H1 (cell line): ENCODE results near the gene LBR. TPM values are rescaled to one million over a fixed set of nuclear protein-coding genes. Genes with fewer than 3 reads are reported as not detected.

Experiments
- CTCF ChIA-PET: fragments of 300-600 bp; sonication (Branson Sonifier 250); formaldehyde crosslinking; loops from one replicate; lab custom pipeline; 2021; ENCODE audit not compliant: partially characterized antibody; lab: Charles Lee
- POLR2A ChIA-PET: fragments of 300-600 bp; sonication (Branson Sonifier 250); formaldehyde crosslinking; loops from one replicate; lab custom pipeline; 2021; ENCODE audit warnings: inconsistent platforms; ENCODE audit not compliant: partially characterized antibody; lab: Charles Lee
- DNase-seq, 2 experiments: peaks; one replicate each; pipeline versions ENCODE4 v3.0.0 to v3.0.0-alpha.2; 2010 to 2022; ENCODE audit warnings: low spot score in 2 of 2, low read depth in 1 of 2, mixed read lengths in 1 of 2
- FAIRE-seq: peaks from 2 replicates; lab custom pipeline; 2011; peaks lifted over from hg19 to GRCh38; lab: Jason Lieb, UNC
- H2AFZ ChIP-seq: 2 replicates; pipeline ENCODE4 v1.8.1; 2012; ENCODE audit warnings: low read length, inconsistent platforms
- H2AK5ac ChIP-seq: 2 replicates; pipeline ENCODE4 v1.6.1; 2013; ENCODE audit warnings: low read depth, low read length
- H2BK120ac ChIP-seq: replicated peaks from 2 replicates; pipeline ENCODE3; 2013; ENCODE audit warnings: low read depth, low read length, inconsistent platforms
- H2BK12ac ChIP-seq: 2 replicates; pipeline ENCODE4 v1.6.1; 2013; ENCODE audit warnings: low read depth, low read length
- H2BK15ac ChIP-seq: 2 replicates; pipeline ENCODE4 v1.6.1; 2013; ENCODE audit warnings: low read length
- H2BK20ac ChIP-seq: 2 replicates; pipeline ENCODE4 v1.6.1; 2013; ENCODE audit warnings: low read length
- H2BK5ac ChIP-seq: 2 replicates; pipeline ENCODE4 v1.6.1; 2013; ENCODE audit warnings: low read depth, low read length
- H3K14ac ChIP-seq: 2 replicates; pipeline ENCODE4 v1.6.1; 2013; ENCODE audit warnings: inconsistent platforms; ENCODE audit not compliant: insufficient read length
- H3K18ac ChIP-seq: 2 replicates; pipeline ENCODE4 v1.6.1; 2013; ENCODE audit warnings: low read length; ENCODE audit errors: extremely low read depth
- H3K23ac ChIP-seq: 2 replicates; pipeline ENCODE4 v1.6.1; 2013; ENCODE audit warnings: inconsistent platforms; ENCODE audit not compliant: insufficient read length
- H3K23me2 ChIP-seq: 2 replicates; pipeline ENCODE4 v1.6.1; 2013; ENCODE audit warnings: low read depth, low read length
- H3K27ac ChIP-seq: 2 replicates; pipeline ENCODE4 v1.6.1; 2011; ENCODE audit warnings: low read depth, low read length, inconsistent platforms
- H3K27me3 ChIP-seq, 4 experiments: replicated peaks in 1 of 4; 1 replicate in 1 of 4; 2 replicates in 3 of 4; pipeline versions ENCODE4 v1.6.1 to v1.8.1; 2011 to 2013; ENCODE audit warnings: low read length in 3 of 4, mild to moderate bottlenecking in 3 of 4, inconsistent platforms in 2 of 4, mixed read lengths in 2 of 4, moderate library complexity in 1 of 4; ENCODE audit not compliant: control insufficient read depth in 3 of 4, insufficient read depth in 3 of 4; ENCODE audit errors: extremely low read depth in 1 of 4
- H3K36me3 ChIP-seq, 4 experiments: 2 replicates each; pipeline versions ENCODE4 v1.6.1 to v1.8.1; 2011 to 2013; ENCODE audit warnings: mild to moderate bottlenecking in 4 of 4, low read length in 3 of 4, moderate library complexity in 2 of 4, control low read depth in 1 of 4, inconsistent platforms in 1 of 4; ENCODE audit not compliant: insufficient read depth in 4 of 4, control insufficient read depth in 2 of 4
- H3K4ac ChIP-seq: replicated peaks from 2 replicates; pipeline ENCODE3; 2013; ENCODE audit warnings: low read length, low read depth, mixed read lengths, inconsistent platforms; ENCODE audit not compliant: insufficient read length
- H3K4me1 ChIP-seq, 4 experiments: replicated peaks in 1 of 4; 1 replicate in 1 of 4; 2 replicates in 3 of 4; pipeline versions ENCODE4 v1.6.1 to v1.8.1; 2011 to 2013; ENCODE audit warnings: low read length in 3 of 4, inconsistent platforms in 2 of 4, mixed read lengths in 1 of 4; ENCODE audit not compliant: insufficient read depth in 4 of 4, control insufficient read depth in 3 of 4
- H3K4me2 ChIP-seq, 2 experiments: 2 replicates each; pipeline versions ENCODE4 v1.6.1 to v1.8.1; 2011 to 2013; ENCODE audit warnings: low read depth in 2 of 2, low read length in 2 of 2, control low read depth in 1 of 2, inconsistent platforms in 1 of 2, mild to moderate bottlenecking in 1 of 2; ENCODE audit not compliant: insufficient read depth in 1 of 2
- H3K4me3 ChIP-seq, 4 experiments: fragments of 200-600, 300-600 bp in 1 of 4; sonication (generic), shearing (Covaris generic), sonication (Bioruptor Twin) in 1 of 4; 2 replicates each; pipeline versions ENCODE4 v1.5.1 to v1.8.1; 2011 to 2016; ENCODE audit warnings: low read length in 4 of 4, low read depth in 3 of 4, control low read depth in 2 of 4, inconsistent platforms in 2 of 4, mild to moderate bottlenecking in 2 of 4, mixed read lengths in 1 of 4, moderate library complexity in 1 of 4; ENCODE audit not compliant: insufficient read depth in 2 of 4; ENCODE audit errors: extremely low read depth in 1 of 4
- H3K56ac ChIP-seq: replicated peaks from 2 replicates; pipeline ENCODE3; 2013; ENCODE audit warnings: low read depth, mild to moderate bottlenecking, mixed read lengths, low read length, inconsistent platforms; ENCODE audit not compliant: insufficient read length
- H3K79me1 ChIP-seq: 2 replicates; pipeline ENCODE4 v1.6.1; 2013; ENCODE audit warnings: low read depth, low read length, control low read depth
- H3K79me2 ChIP-seq, 2 experiments: 2 replicates each; pipeline versions ENCODE4 v1.6.1 to v1.8.1; 2012 to 2013; ENCODE audit warnings: low read length in 2 of 2, mild to moderate bottlenecking in 2 of 2, inconsistent platforms in 1 of 2; ENCODE audit not compliant: insufficient read depth in 2 of 2, control insufficient read depth in 1 of 2
- H3K9ac ChIP-seq, 4 experiments: replicated peaks in 1 of 4; 1 replicate in 1 of 4; 2 replicates in 3 of 4; pipeline versions ENCODE4 v1.6.1 to v1.8.1; 2011 to 2013; ENCODE audit warnings: low read depth in 3 of 4, low read length in 3 of 4, control low read depth in 2 of 4, mild to moderate bottlenecking in 2 of 4, moderate library complexity in 2 of 4, inconsistent platforms in 1 of 4; ENCODE audit errors: extremely low read depth in 1 of 4
- H3K9me3 ChIP-seq, 2 experiments: 2 replicates each; pipeline versions ENCODE4 v1.6.1 to v1.8.1; 2012 to 2013; ENCODE audit warnings: mild to moderate bottlenecking in 2 of 2, moderate library complexity in 2 of 2, control low read depth in 1 of 2, inconsistent platforms in 1 of 2, low read depth in 1 of 2, low read length in 1 of 2, mixed read lengths in 1 of 2; ENCODE audit not compliant: insufficient read depth in 2 of 2
- H4K20me1 ChIP-seq, 2 experiments: replicated peaks in 1 of 2; 2 replicates each; pipeline versions ENCODE3 to v1.8.1; 2011 to 2013; ENCODE audit warnings: inconsistent platforms in 2 of 2, low read length in 2 of 2, mild to moderate bottlenecking in 1 of 2; ENCODE audit not compliant: insufficient read depth in 2 of 2, control insufficient read depth in 1 of 2
- H4K5ac ChIP-seq: 2 replicates; pipeline ENCODE4 v1.6.1; 2013; ENCODE audit warnings: low read length, low read depth, mixed read lengths, inconsistent platforms; ENCODE audit not compliant: insufficient read length
- H4K8ac ChIP-seq: 2 replicates; pipeline ENCODE4 v1.8.0; 2013; ENCODE audit warnings: mild to moderate bottlenecking, moderate library complexity, low read length, inconsistent platforms; ENCODE audit not compliant: insufficient read depth; ENCODE audit errors: extremely low read depth
- H4K91ac ChIP-seq: replicated peaks from 2 replicates; pipeline ENCODE3; 2013; ENCODE audit warnings: low read length, mixed read lengths, inconsistent platforms; ENCODE audit not compliant: insufficient read length
- CBX5 ChIP-seq: fragments of 300-800, 300-1000 bp; sonication (generic); IDR thresholded peaks from 2 replicates; pipeline ENCODE4 v1.7.1; 2016; ENCODE audit warnings: antibody characterized with exemption, low read length, low read depth
- CBX8 ChIP-seq: fragments of 300-800, 300-1000 bp; sonication (generic); IDR thresholded peaks from 2 replicates; pipeline ENCODE4 v1.7.1; 2016; ENCODE audit warnings: low read depth, low read length, borderline replicate concordance
- JUN ChIP-seq: IDR thresholded peaks from 2 replicates; pipeline ENCODE4 v1.6.1; 2011; ENCODE audit warnings: low read depth, mild to moderate bottlenecking, improper control_type of control experiment, low read length
- SIN3A ChIP-seq, 2 experiments: IDR thresholded peaks in 1 of 2; conservative IDR thresholded peaks in 1 of 2; 2 replicates each; pipeline ENCODE4 v1.6.1; 2011 to 2012; ENCODE audit warnings: low read length in 2 of 2, improper control_type of control experiment in 1 of 2, low read depth in 1 of 2, mild to moderate bottlenecking in 1 of 2
- SP2 ChIP-seq: IDR thresholded peaks from 2 replicates; pipeline ENCODE4 v1.6.1; 2012; ENCODE audit warnings: mild to moderate bottlenecking, low read length, inconsistent platforms
- TBP ChIP-seq: IDR thresholded peaks from 2 replicates; pipeline ENCODE4 v1.6.1; 2011; ENCODE audit warnings: low read depth, low read length, improper control_type of control experiment
- WGBS, 2 experiments: shearing (Covaris generic) in 1 of 2; methylation state at CpG; one replicate each; pipeline versions ENCODE4 v1.1.6 to v1.1.7; 2013 to 2015; ENCODE audit warnings: low lambda C conversion rate in 2 of 2, mixed read lengths in 2 of 2, inconsistent platforms in 1 of 2, low coverage in 1 of 2, missing lambda C conversion rate in 1 of 2; ENCODE audit not compliant: insufficient replicate concordance in 2 of 2, insufficient coverage in 1 of 2, insufficient read length in 1 of 2; ENCODE audit errors: extremely low coverage in 1 of 2, missing lambda C conversion rate in 1 of 2; 5-methylcytosine and 5-hydroxymethylcytosine counted together
- polyA plus RNA-seq, 7 experiments: library from polyadenylated mRNA; depleted of rRNA in 3 of 7; stranded (reverse) in 5 of 7; unstranded in 2 of 7; fragments of >200 nt in 5 of 7; fragments of 200-250 nt in 2 of 7; gene quantifications; 1 replicate in 5 of 7; 2 replicates in 1 of 7; 4 replicates in 1 of 7; pipeline versions ENCODE4 v1.2.1 to v1.2.3, GENCODE V29; 2011 to 2013; ENCODE audit warnings: missing spikeins in 2 of 7, mixed read lengths in 2 of 7
- total RNA-seq: library from RNA; stranded (reverse); fragmentation: NEBNext Ultra II Directional; extraction: Animal tissue kit (Norgen Biotek cat#: 25700); gene quantifications from 2 replicates; pipeline ENCODE4 v1.2.1, GENCODE V29; 2021
- TF ChIP-seq, protein P1 (sequence below), 3 experiments: IDR thresholded peaks; 1 replicate in 2 of 3; 2 replicates in 1 of 3; pipeline versions ENCODE4 v1.5.1 to v1.6.1; 2011; ENCODE audit warnings: low read length in 3 of 3, mild to moderate bottlenecking in 3 of 3, inconsistent platforms in 2 of 3, low read depth in 1 of 3, moderate library complexity in 1 of 3; ENCODE audit not compliant: insufficient read depth in 1 of 3; ENCODE audit errors: control extremely low read depth in 1 of 3
- TF ChIP-seq, protein P2 (sequence below): IDR thresholded peaks from 2 replicates; pipeline ENCODE4 v1.6.1; 2012; ENCODE audit warnings: low read length, inconsistent platforms

Gene LBR
- total and polyA plus RNA-seq, 2 of the 8 experiments (the other 6 are each of a cell fraction or from before 2014, with no cell fraction given): 32.1 to 89.8 TPM

DNA sequence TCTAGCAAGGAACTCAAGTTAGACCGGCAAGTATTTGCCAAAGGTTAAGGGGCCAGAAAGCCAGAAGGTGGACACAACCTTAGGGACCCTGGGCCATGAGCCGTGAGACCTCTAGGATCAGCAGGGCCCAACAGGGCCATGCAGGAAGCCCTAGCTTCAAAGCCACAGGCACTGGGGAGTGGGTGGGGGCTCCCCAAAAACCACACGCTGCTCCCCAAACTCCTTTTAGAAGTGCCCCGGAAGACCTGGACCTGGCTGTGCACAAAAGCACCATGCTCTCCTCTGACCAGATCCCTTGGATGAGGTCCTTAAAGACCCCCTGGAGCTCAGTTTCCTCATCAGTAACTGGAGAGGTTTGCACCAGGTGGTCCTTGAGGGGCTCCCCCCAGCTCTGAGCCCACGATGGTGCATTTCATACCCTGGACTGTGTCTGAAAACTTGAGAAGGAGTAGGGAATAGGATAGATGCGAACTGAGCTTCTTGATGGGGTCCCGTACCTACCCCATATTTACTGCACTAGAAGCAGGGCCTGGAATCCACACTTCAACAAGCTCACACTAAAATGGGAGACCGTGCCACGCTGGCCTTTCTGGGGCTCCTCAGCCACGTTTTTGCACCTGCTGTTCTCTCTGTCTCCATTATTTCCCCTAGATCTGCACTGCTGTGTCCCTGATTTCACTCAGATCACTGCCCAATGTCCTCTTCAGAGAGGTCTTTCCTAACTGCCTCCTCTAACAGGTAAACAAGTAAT lies 40.6 kb upstream of the LBR start:
- H4K8ac ChIP-seq: no peak overlapping the region
- H3K23ac ChIP-seq: no peak overlapping the region
- DNase-seq (no peak), FAIRE-seq (no peak)
- no peak overlapping the region for H2BK5ac ChIP-seq
- H3K27me3 ChIP-seq: no peaks in the 10 kb centered on the region
- no peak overlapping the region for H4K5ac ChIP-seq
- no peak overlapping the region for H2AK5ac ChIP-seq
- no peak overlapping the region for H4K91ac ChIP-seq
- no peak overlapping the region for H2AFZ ChIP-seq
- H3K56ac ChIP-seq: no peak overlapping the region
- H3K23me2 ChIP-seq: no peaks in the 10 kb centered on the region
- ChIA-PET CTCF (interaction anchor here (0.6 to 2.7 kb wide), 14 partner anchors 8 to 505 kb away, joined by 3 to 8 read pairs (median 4); no protein-coding TSS in a partner anchor), POLR2A (interaction anchor here (0.6 to 2.0 kb wide), 5 partner anchors 7 to 600 kb away, joined by 3 to 6 read pairs (median 3); no protein-coding TSS in a partner anchor)
- no peaks in the 10 kb centered on the region for H3K9me3 ChIP-seq
- 92% methylated on average over 10 of the region's 10 CpGs; no CpG with 5 or more reads in 1 of the 2 experiments for WGBS, 2 experiments
- H3K79me2 ChIP-seq: no peaks in the 10 kb centered on the region
- H3K36me3 ChIP-seq: no peaks in the 10 kb centered on the region
- no peak overlapping the region for H3K14ac ChIP-seq
- H2BK120ac ChIP-seq: no peak overlapping the region
- H3K4me1 ChIP-seq: peaks cover 6 to 11% (median 10%) of the 10 kb centered on the region in 4 experiments
- no peak overlapping the region for H3K4me3 ChIP-seq
- H2BK12ac ChIP-seq: no peak overlapping the region
- H3K79me1 ChIP-seq: no peaks in the 10 kb centered on the region
- no peaks in the 10 kb centered on the region for H4K20me1 ChIP-seq
- H3K4me2 ChIP-seq: no peak overlapping the region
- H2BK15ac ChIP-seq: no peak overlapping the region
- H3K18ac ChIP-seq: no peak overlapping the region
- H3K4ac ChIP-seq: no peak overlapping the region
- no peak overlapping the region for H3K9ac ChIP-seq
- no peak overlapping the region for H2BK20ac ChIP-seq
- H3K27ac ChIP-seq: no peak overlapping the region
- TF ChIP-seq, protein P1, sequence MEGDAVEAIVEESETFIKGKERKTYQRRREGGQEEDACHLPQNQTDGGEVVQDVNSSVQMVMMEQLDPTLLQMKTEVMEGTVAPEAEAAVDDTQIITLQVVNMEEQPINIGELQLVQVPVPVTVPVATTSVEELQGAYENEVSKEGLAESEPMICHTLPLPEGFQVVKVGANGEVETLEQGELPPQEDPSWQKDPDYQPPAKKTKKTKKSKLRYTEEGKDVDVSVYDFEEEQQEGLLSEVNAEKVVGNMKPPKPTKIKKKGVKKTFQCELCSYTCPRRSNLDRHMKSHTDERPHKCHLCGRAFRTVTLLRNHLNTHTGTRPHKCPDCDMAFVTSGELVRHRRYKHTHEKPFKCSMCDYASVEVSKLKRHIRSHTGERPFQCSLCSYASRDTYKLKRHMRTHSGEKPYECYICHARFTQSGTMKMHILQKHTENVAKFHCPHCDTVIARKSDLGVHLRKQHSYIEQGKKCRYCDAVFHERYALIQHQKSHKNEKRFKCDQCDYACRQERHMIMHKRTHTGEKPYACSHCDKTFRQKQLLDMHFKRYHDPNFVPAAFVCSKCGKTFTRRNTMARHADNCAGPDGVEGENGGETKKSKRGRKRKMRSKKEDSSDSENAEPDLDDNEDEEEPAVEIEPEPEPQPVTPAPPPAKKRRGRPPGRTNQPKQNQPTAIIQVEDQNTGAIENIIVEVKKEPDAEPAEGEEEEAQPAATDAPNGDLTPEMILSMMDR (IDR thresholded peaks at IDR 0.05; ENCODE audit: control extremely low read depth in 1 of 3, insufficient read depth in 1 of 3, low read depth in 1 of 3, low read length in 3 of 3): no peak
- no peak for TF ChIP-seq SIN3A (conservative IDR thresholded peaks at IDR 0.05 in 1 of 2, IDR thresholded peaks at IDR 0.05 in 1 of 2; ENCODE audit: low read depth in 1 of 2, low read length in 2 of 2)
- TF ChIP-seq CBX5: no peak
- no peak for TF ChIP-seq SP2
- no peak for TF ChIP-seq JUN
- TF ChIP-seq TBP: no peak
- no peak for TF ChIP-seq CBX8
- TF ChIP-seq, protein P2, sequence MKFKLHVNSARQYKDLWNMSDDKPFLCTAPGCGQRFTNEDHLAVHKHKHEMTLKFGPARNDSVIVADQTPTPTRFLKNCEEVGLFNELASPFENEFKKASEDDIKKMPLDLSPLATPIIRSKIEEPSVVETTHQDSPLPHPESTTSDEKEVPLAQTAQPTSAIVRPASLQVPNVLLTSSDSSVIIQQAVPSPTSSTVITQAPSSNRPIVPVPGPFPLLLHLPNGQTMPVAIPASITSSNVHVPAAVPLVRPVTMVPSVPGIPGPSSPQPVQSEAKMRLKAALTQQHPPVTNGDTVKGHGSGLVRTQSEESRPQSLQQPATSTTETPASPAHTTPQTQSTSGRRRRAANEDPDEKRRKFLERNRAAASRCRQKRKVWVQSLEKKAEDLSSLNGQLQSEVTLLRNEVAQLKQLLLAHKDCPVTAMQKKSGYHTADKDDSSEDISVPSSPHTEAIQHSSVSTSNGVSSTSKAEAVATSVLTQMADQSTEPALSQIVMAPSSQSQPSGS: no peak
